ACHN (cell line): Measurements from ENCODE around the gene CBX8.

Source experiments
- DNase-seq: peaks from one replicate; pipeline ENCODE4 v3.0.0-alpha.2; 2015
- in situ Hi-C: cut with HindIII; loops from 2 replicates; pipeline ENCODE4 v1.10.0; 2017; ENCODE audit warnings: low sequenced_read_pairs, low pct_ligation_motif_present, low pct_unique_long_range_greater_than_20kb

CBX8 gene

DNA sequence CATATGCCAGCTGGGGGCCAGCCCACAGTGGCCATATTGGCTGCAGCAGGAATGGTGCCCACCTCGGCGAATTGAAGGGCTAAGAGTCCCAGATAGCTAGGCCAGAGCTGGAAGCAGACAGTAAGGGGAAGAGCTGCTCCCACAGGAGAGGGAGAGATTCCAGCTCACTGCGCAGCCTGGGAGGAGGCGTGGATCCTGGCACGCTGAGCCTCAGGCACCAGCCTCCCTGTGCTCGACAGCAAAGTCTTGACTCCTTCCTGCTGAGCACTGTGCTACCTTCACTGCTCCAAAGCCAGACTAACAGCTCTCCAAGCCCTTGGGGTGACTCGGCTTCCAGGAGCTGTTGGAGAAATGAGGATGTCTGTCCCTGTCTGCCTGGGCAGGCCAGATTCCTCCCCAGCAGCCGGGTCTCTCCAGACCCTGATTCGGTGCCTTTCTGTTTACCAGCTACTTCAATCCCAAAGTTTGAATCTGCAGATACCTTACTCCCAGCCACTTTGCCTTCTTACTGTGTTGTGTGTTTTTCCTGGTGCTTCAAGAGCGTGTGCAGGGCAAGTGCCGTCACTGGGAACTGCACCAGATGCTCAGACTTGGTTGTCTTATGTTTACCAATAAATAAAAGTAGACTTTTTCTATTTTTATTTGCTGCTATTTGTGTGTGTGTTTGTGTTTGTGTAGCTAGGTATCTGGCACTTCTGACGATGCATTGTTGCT, 9.8 kb downstream of the CBX8 start:
- in situ Hi-C loops, result no loop called here
- DNase-seq, result no peak

DNA sequence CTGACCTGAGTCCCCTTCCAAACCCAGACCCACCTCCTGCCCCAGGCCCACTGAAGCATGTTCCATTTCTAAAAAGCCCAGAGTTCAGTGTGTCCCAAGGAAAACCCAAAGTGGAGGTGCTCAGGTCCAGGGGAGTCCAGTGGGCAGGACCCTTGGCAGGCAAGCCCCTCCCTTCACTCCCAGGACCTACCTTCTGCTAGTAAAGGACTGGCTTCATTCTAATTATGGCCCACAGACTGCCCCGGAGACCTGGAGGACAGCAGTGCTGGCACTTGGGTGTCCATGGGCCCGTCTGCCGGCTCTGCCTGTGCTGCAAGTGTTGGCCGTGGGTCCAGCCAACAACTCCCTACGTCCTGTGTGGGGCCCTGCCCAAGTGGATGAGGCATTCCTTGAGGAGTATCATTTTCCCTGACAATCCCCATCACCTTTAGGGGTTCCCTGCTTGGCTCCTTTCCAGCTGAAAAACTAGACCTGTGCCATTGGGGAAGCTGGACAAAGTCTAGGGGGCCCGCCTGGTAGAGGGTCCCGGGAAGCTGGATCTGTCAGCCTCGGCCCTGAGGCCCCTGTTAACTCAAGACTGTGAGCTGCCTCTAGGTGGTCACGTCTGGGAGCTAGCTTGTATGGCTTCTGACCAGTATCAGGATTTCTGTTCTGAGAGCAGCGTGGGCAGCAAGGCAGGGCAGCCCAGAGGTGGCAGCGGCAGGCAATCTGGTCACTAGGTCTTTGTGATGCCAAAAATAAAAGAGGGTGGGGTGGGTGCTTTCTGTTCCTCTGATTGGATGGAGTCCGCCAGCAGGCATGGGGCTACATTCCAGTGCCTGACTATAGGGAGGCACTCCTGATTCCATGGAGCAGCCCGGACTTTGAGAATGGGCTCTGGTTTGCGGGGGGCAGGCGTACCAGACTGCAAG, 10.7 kb downstream of the CBX8 start:
- in situ Hi-C loops, result no loop called here
- no peak for DNase-seq

DNA sequence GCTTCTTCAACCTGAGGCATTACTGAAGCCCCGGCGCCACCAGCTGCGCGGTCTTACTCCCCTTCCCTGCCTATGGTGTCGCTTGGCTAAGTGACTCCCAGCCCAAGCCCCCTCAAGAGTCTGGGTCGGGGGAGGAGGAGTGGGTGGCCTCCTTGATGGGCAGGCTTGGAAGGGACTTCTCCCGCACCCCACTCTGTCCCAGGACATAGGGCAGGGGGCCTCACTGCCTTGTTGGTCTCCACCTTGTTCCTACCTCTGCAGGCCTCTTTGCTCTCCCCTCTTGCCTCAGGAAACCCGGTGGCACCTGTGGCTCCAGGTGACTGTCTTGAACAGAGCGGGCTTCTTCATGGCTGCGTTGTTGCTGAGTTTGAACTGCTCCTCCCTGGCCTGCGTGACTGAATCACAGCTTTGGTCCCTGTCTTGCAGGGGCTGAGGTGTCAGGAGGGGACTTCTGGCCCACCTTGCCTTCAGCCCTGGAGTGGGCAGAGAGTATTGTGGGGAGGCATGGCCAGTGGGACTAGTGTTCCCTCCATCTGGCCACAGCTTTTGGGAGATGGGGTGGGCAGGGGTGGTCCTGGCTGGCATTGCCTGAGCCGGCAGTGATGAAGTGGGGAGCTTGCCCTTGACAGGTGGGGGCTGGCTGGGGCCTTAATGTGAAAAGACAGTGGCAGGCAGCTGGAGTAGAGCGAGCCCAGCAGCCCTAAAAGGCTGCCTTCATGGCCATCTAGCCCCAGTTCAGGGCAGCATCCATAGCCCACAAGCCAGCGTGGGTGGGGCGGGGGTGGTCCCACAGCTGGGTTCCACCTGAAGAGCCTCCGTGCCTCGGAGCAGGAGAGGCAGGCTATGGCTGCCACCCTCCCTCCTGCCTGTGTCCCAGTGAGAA, 11.6 kb downstream of the CBX8 start:
- DNase-seq, result no peak
- in situ Hi-C loops, result no loop called here

DNA sequence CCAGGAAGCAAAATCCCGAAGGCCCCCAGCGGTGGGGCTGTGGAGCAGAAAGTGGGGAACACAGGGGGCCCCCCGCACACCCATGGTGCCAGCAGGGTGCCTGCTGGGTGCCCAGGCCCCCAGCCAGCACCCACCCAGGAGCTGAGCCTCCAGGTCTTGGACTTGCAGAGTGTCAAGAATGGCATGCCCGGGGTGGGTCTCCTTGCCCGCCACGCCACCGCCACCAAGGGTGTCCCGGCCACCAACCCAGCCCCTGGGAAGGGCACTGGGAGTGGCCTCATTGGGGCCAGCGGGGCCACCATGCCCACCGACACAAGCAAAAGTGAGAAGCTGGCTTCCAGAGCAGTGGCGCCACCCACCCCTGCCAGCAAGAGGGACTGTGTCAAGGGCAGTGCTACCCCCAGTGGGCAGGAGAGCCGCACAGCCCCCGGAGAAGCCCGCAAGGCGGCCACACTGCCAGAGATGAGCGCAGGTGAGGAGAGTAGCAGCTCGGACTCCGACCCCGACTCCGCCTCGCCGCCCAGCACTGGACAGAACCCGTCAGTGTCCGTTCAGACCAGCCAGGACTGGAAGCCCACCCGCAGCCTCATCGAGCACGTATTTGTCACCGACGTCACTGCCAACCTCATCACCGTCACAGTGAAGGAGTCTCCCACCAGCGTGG, 12.4 kb downstream of the CBX8 start:
- in situ Hi-C loops, result no loop called here
- DNase-seq, result no peak

DNA sequence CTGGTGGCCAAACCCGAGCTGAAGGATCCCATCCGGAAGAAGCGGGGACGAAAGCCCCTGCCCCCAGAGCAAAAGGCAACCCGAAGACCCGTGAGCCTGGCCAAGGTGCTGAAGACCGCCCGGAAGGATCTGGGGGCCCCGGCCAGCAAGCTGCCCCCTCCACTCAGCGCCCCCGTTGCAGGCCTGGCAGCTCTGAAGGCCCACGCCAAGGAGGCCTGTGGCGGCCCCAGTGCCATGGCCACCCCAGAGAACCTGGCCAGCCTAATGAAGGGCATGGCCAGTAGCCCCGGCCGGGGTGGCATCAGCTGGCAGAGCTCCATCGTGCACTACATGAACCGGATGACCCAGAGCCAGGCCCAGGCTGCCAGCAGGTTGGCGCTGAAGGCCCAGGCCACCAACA, 13.0 kb downstream of the CBX8 start:
- in situ Hi-C loops, result no loop called here
- DNase-seq, result no peak

DNA sequence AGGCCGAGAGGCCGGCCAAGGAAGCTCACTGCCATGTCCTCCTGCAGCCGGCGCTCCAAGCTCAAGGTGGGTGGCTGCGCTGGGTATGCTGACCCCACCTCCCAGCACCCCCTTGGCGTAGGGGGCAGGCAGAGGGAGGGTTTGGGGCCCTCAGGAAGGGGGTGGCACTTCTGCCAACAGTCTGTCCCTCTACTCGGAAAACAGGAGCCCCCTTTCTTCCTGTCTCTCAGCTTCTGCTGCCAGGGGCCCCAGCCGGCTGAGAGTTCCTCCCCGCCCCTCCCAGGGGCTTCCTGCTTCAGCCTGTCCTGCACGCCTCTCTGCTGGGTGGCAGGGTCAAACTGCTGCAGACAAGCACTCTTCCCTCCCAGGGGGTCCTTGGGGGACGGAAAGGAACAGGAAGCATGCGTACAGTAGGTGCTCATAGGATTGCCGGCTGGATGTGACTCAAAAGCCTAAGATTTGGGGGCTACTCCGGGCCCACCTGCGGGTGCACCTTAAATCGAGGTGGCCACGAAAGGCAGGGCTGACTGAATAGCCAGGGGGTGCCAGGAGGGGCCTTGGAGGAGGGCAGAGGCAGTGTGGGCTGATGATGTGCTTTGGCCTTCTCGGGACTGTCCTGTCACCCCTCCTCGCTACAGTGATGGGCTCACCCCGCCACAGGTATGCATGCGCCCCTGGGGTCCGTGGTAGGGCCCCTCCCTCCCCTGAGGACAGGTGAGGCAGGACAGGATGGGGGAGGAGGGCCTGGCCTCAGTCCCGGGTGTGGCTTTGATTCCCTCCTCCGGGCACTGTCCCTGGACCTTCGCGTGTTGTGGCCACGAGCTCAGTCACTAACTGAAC, 14.9 kb downstream of the CBX8 start:
- no peak for DNase-seq
- in situ Hi-C loops, result no loop called here

DNA sequence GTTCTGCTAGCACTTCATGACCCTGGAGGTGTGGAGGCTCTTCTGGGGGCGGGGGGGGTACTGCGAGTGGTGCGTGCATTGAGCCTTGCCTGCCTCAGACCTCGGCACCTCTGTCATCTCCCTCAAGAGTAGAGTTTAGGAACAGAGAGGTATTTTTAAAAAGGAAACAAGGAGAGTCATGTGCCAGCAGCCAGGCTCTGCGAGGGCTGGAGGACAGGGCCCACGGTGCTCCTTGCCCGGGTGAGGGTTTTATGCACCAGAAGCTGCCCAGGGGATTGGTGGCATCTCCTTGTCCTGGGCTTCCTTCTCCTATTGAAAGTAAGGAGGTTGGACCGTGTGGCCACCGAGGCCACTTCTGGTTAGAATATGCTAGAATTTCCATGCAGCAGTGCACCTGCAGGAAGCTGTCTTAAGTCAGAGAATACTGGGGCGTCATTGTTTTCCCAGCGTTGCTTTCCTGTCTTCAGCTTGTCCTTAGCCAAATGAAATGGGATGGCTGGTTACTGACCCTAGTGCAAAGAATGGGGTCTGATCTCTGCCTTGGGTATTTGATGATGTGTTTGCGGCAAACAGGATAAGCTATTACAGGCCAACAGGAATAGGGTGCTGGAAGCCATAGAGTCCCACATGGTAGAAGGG, 15.7 kb downstream of the CBX8 start:
- in situ Hi-C loops, result no loop called here
- DNase-seq, result no peak

DNA sequence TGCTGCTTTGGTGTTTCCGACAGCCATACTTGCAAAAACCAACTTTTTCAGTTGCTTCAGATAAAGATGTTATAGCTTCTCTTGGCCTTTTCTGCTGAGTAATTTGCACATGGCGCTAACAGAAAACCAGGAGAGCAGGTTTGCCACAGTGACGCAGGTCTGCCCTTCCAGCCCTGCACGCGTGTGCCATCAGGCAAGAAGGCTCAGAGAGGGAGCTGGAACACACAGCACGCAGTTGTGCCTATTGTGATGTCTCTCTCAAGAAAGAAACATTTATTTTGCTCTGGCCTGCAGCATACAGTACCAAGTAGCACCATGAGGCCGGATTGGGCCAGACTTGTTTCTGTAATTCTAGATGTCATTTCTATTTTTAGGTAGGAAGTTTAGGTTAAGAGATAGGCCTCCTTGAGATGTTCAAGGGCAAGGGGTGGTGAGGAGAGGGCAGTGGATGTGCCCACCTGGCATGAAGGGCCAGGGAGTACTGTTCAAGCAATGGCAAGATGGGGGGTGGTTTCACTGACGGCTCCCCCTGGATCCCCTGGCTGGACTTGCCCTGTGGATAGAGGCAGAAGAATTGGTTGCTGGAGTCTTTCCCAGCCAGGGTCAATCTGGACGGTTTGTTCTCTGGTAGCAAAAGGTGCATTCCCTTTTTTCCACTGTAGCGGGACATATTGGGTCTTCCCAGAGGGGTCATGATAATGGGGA, 17.1 kb downstream of the CBX8 start:
- DNase-seq, result no peak
- in situ Hi-C loops, result no loop called here

DNA sequence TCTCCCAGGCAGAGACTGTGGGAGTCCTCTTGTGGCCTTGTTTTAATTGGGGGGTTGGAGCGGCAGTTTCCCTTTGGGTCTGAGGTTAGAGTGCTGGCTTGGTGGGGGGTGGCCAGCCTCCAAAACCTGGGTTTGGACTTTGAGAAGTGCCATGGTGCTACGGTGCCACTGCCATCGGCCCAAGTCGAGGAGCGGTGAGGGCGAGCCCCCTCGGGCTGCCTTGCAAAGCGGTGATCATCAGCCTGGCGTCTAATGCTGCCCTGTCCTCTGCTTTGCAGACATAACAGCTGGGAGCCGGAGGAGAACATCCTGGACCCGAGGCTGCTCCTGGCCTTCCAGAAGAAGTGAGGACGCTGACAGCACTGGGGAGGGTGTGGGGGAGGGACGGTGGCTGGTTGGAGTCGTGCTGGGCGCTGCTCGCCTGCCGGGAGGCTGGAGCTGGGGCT, 17.8 kb downstream of the CBX8 start:
- DNase-seq, result no peak
- in situ Hi-C loops, result no loop called here

DNA sequence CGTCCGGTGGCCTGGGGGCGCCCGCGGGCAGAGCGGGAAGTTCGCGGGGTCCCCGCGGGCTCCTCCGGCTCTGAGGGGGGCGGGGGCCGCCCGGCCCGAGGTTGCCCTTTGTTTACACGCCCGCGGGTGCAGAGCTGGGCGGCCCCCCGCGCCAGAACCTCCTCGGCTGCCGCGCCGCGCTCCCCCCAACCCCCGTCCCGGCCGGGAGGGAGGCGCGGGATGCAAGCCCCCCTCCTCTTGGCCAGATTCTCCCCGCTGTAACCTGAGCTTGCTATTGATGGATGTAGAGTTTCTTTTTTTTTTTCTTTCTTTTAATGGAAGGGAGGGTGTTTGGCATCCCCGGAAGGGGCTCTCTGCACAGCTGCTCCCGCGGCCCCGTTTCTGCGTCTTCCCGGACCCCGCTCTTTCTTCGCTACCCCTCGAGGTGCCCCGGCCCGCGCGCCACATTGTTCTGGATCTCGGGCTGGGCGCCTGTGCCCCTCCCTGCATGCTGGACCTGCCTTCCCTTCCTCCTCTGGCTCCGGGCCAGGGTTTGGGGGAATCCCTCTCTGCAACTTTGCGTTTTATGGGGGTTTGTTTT, 18.3 kb downstream of the CBX8 start:
- in situ Hi-C loops, result no loop called here
- DNase-seq, result no peak

DNA sequence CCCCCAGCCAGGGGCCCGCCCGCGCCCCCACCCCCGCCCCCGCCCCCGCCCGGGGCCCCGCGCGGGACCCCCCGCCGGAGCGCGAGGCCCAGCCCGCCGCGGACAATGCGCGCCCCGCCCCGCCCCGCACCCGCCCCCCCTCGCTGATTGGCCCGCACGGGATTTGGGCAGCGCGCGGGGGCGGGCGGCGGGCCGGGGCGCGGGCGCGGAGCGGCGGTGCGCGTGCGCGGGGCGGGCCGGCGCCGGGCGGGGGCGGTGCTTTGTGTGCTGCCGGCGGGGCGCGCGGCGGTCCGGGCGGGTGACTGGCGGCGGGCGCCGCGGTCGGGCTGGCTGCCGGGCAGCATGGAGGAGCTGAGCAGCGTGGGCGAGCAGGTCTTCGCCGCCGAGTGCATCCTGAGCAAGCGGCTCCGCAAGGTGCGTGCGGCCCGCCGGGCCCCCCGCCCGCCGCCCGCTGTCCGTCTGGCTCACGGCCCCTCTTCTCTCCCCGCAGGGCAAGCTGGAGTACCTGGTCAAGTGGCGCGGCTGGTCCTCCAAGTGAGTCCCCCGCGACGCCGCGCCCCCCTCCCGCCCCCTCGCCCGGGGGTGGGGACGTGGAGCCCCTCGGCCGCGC, 18.9 kb downstream of the CBX8 start, which contains the start of gene CBX2:
TSS of gene CBX2 (plus strand) at position 255 of the 610 bp plus-strand sequence. CDS start at position 343, 88 bp downstream.
- peak; percentile 76 for DNase-seq
- in situ Hi-C loops, result no loop called here

DNA sequence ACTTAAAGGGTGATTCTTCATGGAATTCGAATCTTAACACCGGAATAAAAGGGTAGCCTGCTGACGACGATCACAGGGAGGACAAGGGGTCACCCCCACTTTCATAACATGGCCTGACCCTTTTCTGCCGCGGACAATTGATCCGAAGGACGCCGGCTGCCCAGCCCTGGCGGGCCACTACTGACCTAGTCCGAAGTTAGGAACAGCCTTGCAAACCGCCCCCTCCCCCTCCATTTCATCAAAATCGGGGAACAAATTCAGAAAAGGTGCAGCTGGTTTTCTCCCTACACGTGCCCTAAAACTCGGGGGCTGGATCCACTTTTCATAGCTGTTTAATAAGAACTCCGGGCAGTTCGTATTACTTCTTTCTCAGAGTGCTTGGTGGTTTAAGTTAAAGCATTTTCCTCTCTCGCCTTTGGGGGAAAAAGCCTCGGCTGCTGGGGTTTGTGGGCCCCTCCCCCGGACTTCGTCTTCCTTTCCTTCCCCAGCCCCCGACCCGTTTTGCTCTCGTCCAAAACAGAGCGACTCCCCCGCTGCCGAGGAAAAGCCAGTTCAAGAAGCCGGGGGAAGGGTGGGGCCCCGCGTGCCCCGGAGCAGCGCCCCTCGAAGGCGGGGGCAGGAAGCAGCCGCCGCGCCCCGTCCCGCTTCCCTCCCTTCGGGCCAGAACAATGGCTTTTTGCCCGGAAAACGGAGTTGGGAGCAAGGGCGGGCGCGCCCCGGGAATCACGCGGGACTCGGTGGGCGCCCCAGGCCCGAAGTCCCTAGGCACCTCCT, 19.6 kb downstream of the CBX8 start:
- in situ Hi-C loops, result no loop called here
- DNase-seq, result peak; percentile 79

DNA sequence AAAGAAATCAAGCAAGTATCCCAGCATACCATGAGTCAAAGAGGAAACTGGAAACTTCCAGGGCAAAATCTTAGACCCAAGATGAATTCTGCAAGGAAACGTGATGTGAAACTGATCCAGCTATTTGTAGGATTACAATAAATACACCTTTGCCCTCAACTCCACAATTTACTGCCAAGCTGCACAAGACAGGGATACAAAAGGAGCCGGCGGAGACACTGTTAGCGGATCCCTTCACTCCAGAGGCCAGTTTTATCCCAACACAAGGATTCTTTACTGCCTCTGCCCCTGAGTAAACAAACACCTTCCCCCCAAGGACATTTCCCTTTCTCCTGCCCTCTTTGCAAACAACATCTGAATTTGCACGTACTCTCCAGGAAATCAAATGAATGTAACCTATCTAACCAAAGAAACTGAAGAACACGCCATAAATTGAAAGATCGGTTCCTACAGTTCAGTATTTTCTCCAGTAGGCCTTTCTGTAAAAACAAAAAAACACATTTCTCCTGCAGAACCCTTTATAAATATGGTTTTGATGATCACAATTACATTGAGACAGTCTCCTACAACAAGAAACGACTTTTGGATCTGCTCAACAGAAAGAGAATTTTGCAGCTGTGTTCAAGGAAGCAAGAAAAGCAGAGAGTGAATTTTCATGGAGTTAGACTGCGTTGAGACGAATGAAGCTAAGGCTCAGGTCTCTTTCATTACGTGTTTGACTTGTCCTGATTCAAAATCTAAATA, 20.3 kb downstream of the CBX8 start:
- in situ Hi-C loops, result no loop called here
- no peak for DNase-seq

DNA sequence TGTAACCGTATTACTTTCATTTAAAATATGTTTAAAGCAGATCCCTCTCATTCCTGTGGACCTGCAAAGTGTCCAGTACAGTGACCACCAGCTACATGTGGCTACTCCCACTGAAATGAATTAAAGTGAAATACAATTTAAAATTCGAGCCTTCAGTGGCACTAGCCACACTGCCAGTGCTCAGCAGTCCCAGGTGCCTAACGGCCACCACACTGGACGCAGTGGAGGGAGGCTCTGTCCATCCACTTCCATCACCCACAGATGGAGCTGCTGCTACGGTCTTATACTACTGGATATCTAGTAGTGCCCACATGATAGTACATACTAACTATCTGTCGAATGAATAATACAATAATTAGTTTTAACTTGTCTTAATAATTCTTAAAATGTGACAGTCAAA, 21.2 kb downstream of the CBX8 start:
- in situ Hi-C loops, result no loop called here

DNA sequence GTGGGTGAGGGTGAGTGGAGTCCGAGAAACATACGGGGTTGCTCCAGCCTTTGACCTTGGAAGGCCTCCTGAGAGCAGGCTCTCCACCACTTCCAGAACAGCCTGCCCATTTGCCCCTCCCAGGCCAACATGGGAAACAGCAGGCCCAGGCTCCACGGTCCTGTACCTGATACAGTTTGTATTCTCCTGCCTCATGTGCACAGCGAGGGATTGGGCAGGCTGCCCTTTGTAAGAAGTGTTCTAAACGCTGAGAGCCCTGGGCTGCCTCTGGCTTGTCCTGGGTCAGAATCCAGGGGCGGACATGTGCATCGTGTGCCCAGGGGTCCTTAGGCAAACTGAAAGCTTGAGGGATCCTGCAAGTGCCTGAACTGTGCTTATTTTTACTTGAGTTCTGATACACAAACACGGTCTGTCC, 22.3 kb downstream of the CBX8 start:
- in situ Hi-C loops, result no loop called here
- DNase-seq, result no peak

More for the DNA sequence above, 21.2 kb downstream of the CBX8 start:
- no peak for DNase-seq
